ENCODE measurements around the gene SH3PXD2B.
"Not testable (repeated sequence)": the region's sequence is repeated elsewhere in the genome, so short reads cannot be mapped to it uniquely, and the experiment has no call there.

Gene SH3PXD2B

DNA sequence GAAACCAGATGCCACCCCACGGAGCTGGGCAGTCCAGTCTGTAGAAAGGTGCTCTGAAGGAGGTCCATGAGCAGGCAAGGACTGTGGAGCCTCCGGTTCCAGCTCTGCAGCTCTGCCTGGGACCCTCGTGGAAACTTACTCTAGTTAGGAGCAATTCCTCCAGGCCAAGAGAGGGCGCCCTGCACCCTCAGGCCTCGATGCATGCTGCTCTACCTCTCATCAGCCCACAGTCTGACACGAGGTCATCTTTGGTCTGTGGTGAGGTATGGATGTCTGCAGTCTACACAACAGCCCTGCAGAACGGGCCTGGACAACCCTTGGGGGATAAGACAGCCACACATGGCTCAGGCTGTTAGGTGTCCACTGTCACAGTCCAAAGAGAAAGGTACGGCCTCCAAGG is 120.1 kb downstream of the SH3PXD2B start:
- no peak for DNase-seq

DNA sequence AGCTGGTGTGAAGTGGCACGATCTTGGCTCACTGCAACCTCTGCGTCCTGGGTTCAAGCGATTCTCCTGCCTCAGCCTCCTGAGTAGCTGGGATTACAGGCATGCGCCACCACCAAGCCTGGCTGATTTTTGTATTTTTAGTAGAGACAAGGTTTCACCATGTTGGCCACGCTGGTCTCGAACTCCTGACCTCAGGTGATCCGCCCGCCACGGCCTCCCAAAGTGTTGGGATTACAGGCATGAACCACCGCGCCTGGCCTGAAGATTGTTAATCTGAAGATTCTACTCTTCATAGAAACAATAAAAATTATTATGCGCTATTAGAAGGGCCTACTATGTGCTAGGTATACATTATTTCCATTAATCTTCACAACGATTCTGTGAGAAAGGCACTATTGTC is 127.4 kb downstream of the SH3PXD2B start:
- not testable (repeated sequence) for DNase-seq

DNA sequence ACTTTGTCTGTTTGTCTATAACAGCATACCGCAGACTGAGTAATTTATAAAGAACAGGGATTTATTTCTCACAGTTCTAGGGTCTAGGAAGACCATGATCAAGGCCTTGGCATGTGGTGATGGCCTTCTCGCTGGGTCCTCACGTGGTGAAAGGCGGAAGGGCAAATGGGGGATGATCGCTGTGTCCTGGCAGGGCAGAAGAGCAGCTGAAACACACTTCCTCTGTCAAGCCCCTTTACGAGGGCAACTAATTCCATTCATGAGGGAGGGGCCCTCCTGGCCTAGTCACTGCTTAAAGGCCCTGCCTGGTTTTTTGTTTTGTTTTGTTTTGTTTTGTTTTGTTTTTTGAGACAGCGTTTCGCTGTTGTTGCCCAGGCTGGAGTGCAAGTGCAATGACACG is 128.9 kb downstream of the SH3PXD2B start:
- no peak for DNase-seq

DNA sequence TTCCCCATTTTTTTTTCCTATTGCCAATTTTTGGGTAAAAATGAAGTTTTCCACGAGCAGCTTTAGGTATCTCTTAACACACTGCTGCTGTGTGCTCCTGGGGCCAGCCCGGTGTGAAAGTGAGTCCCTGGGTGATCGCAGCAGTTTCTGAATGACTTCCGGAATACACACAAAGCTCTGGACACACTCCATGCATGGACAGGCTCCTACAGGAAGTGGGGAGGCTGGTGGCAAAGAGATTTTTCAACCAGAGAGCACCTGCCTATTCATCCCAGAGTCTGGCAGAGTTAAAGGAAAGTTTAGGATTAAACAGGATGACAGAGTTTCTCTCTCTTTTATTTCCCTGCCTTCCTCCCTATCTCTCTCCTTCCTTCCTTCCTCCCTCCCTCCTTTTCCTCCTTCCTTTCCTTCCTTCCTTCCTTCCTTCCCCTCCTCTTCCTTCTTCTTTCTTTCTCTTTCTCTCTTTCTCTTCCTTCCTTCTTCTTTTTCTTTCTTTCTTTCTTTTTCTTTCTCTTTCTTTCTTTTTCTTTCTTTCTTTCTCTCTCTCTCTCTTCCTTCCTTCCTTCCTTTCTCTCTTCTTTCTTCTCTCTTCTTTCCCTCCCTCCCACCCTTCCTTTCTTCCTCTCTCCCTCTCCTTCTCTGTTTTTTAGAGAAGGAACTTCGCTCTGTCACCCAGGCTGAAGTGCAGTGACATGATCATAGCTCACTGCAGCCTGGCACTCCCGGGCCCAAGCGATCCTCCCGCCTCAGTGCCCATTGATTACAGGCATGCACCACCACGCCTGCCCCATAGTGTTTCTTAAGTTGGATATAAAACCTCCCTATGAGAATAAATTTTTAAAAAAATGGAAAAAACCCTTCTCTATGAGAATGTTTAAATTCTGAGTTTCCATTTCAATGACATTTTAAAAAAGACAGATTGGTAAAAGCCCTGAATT is 132.0 kb downstream of the SH3PXD2B start:
- DNase-seq: peak; percentile 37 to 85

DNA sequence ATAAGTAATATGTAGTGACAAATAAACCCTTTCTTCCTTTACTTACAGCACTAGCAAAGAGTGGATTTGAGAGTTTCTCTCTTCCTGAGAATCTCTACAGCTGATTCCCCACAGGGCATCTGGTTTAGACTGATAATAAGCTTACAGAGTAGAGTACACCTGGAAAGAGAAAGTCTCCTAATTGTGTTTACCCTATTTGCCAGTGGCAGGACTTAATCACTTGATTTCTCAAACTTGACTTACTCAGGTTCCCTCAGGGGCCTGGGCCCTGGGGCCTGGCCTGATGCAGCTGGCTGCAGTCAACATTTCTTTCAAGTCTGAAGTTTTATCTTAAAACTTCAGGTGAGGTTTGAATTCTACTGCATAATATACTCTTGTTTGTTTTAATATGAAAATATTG is 132.7 kb downstream of the SH3PXD2B start:
- peak in 1 of 2 experiments; percentile 42 for DNase-seq

DNA sequence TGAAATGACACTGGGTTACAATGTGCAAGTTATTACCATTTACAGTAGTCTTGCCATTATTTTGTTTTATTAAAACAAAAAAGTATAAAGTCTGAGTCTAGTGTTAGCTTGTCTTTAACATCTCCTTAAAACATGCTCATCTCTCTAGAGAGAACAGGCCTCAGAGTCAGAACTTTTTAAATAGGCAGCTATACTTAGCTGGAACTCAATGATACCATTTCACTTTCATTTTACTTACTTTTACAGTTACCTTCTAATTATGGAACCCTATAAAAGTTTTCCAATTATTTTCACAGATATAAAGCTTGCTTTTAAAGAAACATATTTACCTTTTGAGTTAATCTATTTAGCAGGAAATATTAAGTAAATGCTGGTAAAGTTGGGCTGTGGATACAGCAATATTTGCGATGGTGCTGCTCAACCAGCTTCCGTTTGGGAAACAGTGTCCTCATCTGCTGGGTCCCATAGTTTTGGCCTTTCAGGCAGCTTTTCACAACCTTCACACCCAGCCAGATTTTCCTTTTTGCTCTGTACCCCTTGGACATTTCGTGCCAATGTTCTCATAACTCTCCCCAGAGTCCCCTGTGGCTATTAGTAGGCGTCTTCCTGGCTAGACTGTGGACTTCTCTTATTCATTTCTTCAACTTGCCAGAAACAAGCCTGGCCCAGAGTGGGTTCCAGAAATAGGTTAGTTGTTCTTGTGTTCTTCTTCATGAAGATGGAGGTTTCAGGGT is 134.4 kb downstream of the SH3PXD2B start:
- DNase-seq: no peak

DNA sequence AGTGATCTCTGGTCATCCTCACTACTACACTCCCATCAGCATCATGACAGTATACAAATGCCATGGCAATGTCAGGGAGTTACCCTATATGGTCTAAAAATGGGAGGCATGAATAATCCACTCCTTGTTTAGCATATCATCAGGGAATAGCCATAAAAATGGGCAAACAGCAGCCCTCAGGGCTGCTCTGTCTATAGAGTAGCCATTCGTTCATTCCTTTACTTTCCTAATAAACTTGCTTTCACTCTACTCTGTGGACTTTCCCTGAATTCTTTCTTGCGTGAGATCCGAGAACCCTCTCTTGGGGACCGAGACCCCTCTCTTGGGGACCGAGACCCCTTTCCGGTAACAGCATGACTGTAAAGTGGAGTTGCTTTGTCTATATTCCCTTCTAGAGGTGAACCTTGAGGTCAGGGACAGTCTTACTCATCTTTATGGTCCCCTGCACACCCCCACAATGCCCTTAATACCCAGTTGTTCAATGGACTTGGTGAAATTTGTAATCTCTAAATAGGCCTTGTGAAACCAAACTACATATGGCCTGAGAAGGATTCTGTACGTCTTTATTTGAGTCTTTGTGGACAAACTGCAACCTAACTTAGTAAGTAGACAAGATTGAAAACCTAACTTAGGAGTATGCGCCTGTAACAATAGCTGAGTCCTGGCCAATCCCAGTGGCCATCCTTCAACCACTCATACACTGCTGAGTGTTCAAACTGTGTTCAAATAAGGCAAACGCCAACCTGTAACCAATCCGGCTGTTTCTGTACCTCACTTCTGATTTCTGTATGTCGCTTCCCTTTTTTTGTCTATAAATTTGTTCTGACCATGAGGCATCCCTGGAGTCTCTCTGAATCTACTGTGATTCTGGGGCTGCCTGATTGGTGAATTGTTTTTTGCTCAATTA is 138.5 kb downstream of the SH3PXD2B start:
- no peak for DNase-seq

DNA sequence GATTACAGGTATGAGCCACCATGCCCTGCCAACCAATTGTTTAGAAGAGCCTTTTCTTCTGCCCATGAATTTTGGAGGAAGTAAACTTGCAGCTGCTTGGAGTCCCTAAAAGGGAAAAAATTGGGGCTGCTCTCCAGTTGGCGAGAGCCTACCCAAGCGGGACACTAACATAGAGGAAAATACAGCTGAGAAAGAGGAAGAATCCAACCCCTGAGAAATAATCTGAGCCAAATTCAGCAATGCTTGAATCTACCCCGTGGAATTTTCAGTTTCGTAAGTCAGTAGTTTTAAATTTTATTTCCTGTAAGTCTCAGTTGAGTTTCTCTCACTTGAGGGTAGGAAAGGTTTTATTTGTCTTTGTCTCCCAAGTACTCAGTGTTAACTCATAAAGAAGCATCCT is 140.4 kb downstream of the SH3PXD2B start:
- no peak for DNase-seq

DNA sequence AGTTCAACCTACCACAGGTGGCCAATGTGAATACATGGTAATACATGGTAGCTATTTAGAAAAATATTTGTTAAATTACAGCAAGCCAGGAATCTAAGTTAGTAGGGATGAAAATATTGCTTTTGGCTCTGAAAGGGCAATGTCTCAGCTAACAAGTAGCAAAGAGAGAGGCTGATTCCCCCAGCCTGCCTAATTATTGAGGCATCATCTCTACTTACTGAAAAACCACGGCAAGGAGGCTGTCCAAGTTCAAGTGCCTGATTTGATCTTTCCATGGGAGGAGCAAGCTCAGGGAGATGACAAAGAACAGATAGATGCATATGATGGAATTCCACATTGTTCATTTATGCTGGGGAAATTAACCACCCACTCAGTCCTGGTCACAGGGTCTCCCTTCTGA is 142.0 kb downstream of the SH3PXD2B start:
- DNase-seq: no peak

DNA sequence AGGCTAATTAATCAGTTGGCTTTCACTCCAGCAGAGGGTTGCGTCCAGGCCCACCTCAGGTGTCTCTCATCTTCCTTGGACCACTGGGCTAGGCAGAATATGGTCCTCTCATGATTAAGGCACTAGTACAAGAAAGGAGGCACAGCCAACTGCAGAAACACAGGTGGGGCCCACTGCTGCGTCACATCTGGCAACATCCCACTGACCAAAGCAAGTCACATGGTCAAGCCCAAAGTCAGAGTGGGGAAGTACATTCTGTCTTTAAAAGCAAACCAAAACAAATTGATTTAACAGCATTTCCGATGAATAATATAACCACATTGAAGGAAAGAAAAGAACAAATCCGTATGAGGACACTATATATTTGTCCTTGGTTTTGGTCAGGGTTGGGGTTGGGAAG is 142.7 kb downstream of the SH3PXD2B start:
- DNase-seq: no peak

DNA sequence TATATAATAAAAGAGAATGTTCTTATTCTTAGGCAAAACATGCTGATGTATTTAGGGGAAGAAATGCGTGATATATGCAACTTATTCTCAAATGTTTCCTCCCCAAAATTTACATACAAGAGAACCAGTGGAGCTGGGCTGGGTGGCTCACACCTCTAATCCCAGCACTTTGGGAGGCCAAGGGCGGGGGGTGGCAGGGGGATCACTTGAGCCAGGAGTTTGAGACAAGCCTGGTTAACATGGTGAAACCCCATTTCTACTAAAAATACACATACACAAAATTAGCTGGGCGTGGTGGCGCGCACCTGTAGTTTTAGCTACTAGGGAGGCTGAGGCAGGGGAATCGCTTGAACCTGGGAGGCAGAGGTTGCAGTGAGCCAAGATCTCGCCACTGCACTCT is 143.3 kb downstream of the SH3PXD2B start:
- no peak for DNase-seq

DNA sequence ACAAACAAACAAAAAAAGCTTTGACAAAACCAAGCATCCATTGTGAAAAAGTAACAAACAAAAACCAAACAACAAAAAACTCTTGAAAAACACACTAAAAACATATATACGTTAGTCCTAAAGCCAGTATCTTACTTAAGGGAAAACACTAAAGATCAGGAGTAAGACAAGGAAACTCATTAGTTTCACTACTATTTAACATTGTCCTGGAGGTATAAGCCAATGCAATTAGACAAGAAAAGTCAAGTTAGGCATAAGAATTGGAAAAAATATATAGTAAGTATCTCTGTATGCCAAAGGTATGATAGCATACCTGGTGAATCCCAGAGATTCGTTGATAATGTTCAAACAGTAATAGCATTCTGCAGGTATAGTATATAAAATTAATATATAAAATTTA is 148.9 kb downstream of the SH3PXD2B start:
- DNase-seq: no peak

DNA sequence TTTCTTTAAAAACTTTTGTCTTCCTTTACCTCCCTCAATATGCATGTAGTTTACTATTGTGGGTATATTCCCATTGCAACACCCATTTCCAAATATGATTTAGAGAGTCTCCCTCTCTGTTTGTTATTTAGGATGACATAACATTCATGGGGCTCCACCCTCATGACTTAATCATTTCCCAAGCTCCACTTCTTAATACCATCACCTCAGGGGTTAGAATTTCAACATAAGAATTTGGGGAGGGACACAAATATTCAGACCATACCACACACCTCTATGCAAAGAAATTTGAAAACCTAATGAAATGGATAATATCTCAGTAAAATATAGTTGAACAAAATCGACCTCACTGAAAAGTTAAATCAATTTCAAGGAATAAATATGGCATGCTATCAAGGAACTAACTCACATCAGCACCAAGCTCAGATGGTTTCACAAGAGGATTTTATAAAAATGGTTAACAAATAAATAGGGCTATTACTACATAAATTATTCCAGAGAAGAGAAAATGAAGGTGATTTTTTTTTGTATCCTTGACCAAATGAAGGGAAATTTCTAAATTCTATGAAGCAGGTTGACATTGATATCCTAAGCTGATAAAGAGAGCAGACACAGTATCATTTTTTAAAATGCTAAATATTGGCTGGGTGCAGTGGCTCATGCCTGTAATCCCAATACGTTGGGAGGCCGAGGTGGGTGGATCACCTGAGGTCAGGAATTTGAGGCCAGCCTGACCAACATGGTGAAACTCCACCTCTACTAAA is 150.6 kb downstream of the SH3PXD2B start:
- DNase-seq: no peak

DNA sequence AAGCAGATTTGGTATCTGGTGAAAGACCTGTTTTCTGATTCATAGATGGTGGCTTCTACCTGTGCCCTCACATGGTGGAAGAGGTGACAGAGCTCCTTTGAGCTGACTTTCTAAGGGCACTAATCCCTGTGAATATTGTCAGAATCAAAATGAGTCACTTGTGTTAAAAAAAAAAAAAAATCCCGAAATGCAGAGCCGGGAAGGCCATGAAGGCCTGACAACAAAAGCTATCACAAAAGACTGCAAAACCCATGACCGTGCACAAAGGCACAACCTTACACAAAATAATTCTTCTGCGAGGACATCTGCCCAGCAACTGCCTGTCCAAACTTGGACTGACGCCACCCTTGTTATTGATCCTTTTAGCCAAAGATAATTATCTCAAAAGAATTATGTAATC is 151.2 kb downstream of the SH3PXD2B start:
- no peak for DNase-seq

DNA sequence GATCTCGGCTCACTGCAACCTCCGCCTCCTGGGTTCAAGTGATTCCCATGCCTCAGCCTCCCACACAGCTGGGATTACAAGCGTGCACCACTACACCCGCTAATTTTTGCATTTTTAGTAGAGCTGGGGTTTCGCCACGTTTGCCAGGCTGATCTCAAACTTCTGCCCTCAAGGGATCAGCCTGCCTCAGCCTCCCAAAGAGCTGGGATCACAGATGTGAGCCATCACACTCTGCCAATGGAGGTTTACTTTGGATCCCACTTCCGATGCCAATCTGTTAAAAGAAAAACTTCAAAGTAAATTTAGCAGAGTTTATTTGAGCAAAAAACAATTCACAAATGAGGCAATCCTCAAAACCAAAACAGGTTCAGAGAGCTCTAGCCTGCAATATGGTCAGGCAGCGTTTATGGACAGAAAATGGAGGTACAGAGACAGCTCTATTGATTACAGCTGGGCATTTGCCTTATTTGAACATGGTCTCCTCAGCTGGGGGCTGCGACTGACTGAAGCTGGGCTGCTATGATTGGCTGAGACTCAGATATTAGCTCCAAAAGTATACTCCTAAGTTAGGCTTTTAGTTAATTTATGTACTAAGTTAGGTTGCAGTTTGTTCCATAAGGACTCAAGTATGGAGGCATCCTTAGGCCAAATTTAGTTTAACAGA is 152.1 kb downstream of the SH3PXD2B start:
- no peak for DNase-seq

DNA sequence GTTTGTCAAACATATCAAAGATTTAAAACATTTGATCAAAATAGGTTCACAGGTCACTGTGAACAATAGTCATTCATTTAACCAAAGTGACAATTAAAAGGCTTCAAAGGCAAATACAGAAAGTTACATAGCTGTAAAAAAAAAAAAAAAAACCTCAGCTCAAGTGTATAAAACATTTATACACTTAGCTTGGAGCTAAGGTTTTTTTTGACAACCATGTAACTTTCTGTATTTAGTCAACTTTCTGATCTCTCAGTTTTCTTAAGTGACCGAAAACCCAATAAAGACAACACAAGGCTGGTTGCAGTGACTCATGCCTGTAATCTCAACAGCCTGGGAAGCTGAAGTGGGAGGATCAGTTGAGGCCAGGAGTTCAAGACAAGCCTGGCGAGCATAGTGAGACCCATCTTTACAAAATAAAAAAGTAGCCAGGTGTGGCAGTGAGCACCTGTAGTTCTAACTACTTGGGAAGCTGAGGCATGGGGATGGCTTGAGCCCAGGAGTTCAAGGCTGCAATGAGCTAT is 154.3 kb downstream of the SH3PXD2B start:
- DNase-seq: no peak

DNA sequence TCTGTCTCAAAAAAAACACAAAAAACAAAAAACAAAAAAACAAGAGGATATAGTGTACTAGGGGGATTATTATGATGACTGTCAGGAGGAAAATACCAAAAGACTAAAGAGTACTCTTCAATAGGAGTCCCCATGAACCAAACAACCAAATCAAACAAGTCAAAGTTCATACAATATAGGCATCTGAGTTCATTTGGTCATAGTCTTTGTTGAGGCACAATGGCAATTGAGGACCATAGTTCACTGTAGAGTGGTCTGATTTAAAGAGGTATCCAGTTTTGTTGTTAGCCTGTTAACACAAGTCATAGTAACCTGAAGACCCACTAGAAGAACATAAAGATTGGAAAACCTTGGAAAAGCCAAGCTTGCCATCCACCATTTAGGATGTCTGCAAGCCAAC is 159.5 kb downstream of the SH3PXD2B start:
- no peak for DNase-seq

DNA sequence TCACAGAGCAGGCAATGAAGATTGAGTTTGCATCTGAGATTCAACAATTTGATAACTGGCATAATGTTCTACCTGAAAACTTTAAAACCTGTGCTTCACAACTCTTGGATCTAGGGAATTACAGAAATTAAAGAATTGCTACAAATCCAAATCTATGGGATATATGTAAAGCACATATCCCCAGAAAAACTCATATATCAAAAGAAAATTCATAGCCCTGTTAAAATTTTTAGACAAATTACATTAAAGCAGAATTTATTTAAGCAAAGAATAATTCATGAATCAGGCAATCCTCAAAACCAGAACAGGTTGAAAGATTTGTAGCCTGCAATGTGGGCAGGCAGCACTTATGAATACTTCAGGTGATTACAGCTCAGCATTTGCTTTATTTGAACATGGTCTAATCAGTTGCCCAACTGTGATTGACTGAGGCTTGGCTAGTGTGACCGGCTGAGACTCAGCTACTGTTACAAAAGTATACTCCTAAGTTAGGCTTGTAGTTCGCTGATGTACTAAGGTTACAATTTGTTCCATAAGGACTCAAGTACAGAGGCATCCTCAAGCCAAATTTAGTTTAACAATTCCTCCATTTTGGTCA is 160.5 kb downstream of the SH3PXD2B start:
- DNase-seq: no peak

DNA sequence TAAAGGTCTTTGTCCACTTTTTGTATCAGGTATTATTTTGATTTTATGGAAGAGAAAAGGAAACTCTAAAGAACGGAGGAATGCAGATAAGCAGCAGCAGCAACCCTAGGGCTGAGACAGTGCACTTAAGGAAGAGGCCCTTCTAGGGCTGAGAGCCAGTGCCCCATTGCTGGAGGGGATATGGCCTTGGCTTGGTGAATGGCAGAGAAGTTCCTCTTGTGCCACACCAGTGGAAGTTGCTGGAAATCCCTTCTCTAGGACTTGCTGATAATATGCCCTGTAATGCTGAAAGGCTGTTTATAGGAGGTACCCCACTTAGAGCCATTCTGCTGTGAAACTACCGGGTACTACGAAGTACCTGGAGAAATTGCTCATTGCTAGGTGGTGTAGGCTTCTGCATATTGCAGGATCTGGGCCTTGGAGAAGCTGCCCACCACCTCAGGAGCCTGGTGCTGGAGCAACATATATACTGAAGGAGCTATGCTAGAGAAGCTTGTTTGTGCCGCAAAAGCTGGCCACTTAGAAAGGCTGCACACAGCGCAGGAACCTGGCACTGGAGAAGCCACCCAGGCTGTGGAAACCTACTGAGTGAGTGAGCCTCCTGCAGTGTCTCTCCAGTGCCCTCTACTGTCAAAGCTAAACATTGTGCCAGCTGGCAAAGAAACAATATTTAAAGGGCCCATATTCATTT is 161.1 kb downstream of the SH3PXD2B start:
- peak; percentile 70 to 77 for DNase-seq

DNA sequence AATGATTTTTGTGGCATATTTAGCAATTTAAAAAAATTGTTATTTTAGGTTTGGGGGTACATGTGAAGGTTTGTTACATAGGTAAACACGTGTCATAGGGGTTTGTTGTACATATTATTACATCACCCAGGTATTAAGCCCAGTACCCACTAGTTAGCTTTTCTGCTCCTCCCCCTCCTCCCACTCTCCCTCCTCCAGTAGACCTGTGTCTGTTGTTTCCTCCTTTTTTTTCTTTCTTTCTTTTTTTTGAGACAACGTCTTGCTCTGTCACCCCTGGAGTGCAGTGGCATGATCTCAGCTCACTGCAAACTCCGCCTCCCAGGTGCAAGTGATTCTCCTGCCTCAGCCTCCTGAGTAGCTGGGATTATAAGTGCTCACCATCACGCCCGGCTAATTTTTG is 162.5 kb downstream of the SH3PXD2B start:
- DNase-seq: not testable (repeated sequence)

Data from NCI-H2081 (cell line).